HUES48 (cell line): ENCODE results near the gene SLC6A18.

Experiments
- H3K27ac ChIP-seq: one replicate; pipeline ENCODE4 v1.7.0; 2013; ENCODE audit warnings: low read depth, low read length, inconsistent platforms
- H3K27me3 ChIP-seq: 2 replicates; pipeline ENCODE4 v1.6.1; 2013; ENCODE audit warnings: mild to moderate bottlenecking, low read length; ENCODE audit not compliant: control insufficient read depth, insufficient read depth
- H3K36me3 ChIP-seq: 2 replicates; pipeline ENCODE4 v1.6.1; 2013; ENCODE audit warnings: low read length; ENCODE audit not compliant: control insufficient read depth, insufficient read depth
- H3K4me1 ChIP-seq: 2 replicates; pipeline ENCODE4 v1.6.1; 2013; ENCODE audit warnings: mild to moderate bottlenecking, low read length; ENCODE audit not compliant: control insufficient read depth, insufficient read depth
- H3K4me3 ChIP-seq: 2 replicates; pipeline ENCODE4 v1.5.1; 2013; ENCODE audit warnings: mild to moderate bottlenecking, low read depth, low read length
- H3K9ac ChIP-seq: 2 replicates; pipeline ENCODE4 v1.6.1; 2013; ENCODE audit warnings: mild to moderate bottlenecking, low read depth, low read length, moderate library complexity
- H3K9me3 ChIP-seq: 2 replicates; pipeline ENCODE4 v1.6.1; 2013; ENCODE audit warnings: low read length; ENCODE audit not compliant: control insufficient read depth, insufficient read depth

SLC6A18 gene

DNA sequence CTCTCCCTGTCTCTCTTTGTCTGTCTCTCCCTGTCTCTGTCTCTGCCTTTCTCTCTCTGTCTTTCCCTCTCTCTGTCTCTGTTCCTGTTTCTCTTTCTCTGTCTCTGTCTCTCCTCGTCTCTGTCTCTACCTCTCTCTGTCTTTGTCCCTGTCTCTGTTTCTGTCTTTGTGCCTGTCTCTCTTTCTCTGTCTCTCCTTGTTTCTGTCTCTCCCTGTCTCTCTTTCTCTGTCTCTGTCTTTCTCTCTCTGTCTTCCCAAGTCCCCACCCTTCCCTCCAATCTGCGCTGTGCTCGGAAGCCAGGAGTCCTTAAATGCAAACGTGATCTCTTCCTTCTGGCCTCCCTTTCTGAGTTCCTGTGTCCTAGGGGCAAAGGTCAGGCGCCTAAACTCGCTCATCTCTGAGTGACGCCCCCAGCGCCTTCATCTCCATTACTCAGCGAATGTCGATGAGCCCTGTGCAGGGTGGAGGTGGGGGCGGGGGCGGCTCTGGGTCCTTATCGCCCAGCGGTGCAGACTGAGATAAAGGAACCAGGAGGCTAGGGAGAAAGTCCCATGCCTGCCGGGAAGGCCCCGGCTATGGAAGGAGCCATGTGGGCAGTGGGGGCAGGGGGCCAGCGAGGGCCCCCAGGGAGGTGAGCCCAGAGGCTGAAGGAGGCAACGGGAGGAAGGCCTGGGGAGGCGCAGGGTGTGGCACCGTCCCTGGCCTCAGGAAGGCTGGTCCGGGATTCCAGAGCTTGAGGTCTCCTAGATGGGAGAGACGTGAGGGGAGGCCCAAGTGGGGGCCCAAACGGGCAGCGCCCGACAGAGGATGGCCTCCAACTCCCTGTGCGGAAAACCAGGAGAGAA lies 25.3 kb upstream of the SLC6A18 start:
- Histone ChIP-seq H3K27ac (no peak overlapping the region), H3K4me1 (0 out of 2 replicates have a peak, but pooled peaks cover 3% of the 10 kb centered on the region), H3K9ac (no peak overlapping the region)

DNA sequence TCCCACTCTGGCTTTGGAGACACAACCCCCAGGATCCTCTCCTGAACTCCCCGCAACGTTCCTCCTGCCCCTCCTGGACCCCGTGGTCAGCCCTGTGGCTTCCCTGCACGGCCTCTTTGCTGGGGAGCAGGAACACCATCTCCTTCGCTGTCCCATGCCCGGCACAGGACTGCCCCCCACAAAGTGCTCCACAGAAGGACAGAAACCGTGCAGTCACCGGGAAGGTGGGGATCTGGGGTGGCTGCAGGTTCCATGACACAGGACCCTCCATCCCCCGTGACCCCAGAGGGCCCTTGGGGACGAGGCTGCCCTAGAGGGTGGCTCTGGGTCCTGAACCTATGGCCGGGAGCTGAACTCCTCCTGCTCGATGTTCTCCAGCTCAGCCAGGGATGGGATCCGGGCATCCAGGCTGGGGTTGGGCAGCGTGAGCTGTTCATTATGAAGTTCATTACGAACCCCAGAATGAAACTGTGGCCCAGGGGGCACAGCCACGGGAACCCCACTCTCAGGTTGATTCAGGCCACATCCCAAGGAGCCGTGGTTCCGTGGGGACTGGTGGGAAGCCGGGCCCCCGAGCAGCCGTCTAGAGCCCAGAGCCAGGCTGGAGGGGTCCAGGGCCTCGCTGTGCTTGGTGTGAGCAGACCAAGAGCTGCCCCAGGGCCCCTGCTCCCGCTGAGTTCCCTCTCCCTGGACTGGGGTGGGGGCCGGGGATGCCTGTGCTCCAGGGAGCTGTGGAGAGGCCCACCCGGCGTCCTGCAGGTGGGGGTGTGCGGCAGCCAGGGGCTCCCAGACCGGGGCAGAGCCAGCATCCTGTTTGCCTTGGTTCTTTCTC lies 24.5 kb upstream of the SLC6A18 start:
- Histone ChIP-seq H3K9me3 (no peaks in the 10 kb centered on the region), H3K4me3 (no peak overlapping the region), H3K9ac (no peak overlapping the region), H3K4me1 (peaks cover 3% of the 10 kb centered on the region; the same call in 1 of the 2 replicates), H3K27me3 (no peaks in the 10 kb centered on the region; the same call in 1 of the 2 replicates), H3K27ac (no peak overlapping the region), H3K36me3 (no peaks in the 10 kb centered on the region)

More for the DNA sequence above, 25.3 kb upstream of the SLC6A18 start:
- Histone ChIP-seq H3K9me3 (no peaks in the 10 kb centered on the region), H3K4me3 (no peak overlapping the region), H3K27me3 (no peaks in the 10 kb centered on the region; the same call in 1 of the 2 replicates), H3K36me3 (no peaks in the 10 kb centered on the region)

DNA sequence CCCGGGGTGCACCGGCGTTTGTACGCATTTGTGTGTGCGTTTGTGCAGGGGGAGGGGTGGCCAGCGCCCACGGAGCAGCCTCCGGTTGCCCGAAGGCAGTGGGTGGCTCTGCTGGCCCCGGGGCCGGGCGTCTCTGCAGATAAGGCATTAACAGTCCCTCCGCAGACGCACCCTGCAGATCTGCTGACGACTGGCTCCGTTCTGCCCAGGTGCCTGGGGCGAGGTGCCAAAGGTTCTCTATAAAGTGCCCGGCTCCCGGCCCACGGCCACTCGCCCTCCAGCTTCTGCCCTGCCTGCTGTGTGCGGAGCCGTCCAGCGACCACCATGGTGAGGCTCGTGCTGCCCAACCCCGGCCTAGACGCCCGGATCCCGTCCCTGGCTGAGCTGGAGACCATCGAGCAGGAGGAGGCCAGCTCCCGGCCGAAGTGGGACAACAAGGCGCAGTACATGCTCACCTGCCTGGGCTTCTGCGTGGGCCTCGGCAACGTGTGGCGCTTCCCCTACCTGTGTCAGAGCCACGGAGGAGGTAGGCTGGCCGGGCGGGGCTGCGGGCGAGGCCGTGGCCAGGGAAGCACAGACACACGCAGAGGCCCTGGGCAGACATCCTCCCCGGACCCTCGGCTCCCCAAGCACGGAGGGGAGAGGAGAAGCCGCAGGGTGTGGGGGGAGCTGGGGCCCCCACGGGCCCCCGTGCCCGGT lies 23.7 kb upstream of the SLC6A18 start, which contains the start of gene SLC6A19:
SLC6A19 (plus strand) TSS at position 269 of the 699 bp plus-strand sequence; CDS start at position 325, 56 bp downstream.
- H3K36me3 ChIP-seq: no peaks in the 10 kb centered on the region
- no peaks in the 10 kb centered on the region; the same call in 1 of the 2 replicates for H3K27me3 ChIP-seq
- no peak within 1 kb of the TSS for H3K27ac ChIP-seq
- H3K9ac ChIP-seq: no peak within 1 kb of the TSS
- no peak within 1 kb of the TSS for H3K4me3 ChIP-seq
- H3K4me1 ChIP-seq: peaks cover 3% of the 10 kb centered on the region; the same call in 1 of the 2 replicates
- H3K9me3 ChIP-seq: no peaks in the 10 kb centered on the region

DNA sequence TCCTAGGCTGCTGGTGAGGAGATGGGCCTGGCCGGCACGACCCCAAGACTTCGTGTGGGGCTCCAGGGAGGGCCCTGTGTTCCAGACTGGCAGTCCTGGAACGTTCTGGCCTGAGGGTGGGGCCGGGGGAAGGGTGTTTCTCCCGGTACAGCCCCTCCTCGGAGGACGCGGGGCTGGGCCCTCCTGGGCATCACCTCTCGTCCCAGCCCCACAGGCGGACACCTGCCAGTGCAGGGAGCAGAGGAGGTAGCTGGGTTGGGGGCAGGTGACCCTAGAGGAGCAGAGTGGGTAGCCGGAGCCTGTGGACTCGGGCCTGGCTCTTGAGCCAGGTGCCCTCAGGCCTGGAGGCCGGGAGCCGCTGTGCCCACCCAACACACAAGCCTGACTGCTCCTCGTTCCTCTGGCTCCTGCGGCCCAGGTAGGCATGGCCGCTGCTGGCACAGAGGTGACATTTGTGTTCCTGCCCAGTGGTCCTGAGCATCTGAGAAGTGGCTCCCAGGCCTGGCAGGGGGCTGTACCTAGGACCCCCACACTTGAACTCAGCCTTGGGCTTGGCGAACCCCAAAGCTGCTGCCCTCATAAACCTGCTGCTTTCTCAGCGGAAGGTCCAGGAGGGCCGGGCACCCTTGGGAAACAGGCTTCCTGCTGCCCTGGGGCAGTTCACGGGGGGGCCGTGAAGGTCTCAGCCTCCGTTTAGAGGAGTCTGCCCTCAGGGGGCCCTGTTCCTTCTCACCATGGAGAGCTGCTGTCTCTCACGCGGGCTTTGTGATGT lies 23.0 kb upstream of the SLC6A18 start:
- H3K9me3 ChIP-seq: no peaks in the 10 kb centered on the region
- H3K9ac ChIP-seq: no peak overlapping the region
- peaks cover 3% of the 10 kb centered on the region; the same call in 1 of the 2 replicates for H3K4me1 ChIP-seq
- H3K4me3 ChIP-seq: no peak overlapping the region
- H3K27ac ChIP-seq: no peak overlapping the region
- no peaks in the 10 kb centered on the region; the same call in 1 of the 2 replicates for H3K27me3 ChIP-seq
- no peaks in the 10 kb centered on the region for H3K36me3 ChIP-seq

DNA sequence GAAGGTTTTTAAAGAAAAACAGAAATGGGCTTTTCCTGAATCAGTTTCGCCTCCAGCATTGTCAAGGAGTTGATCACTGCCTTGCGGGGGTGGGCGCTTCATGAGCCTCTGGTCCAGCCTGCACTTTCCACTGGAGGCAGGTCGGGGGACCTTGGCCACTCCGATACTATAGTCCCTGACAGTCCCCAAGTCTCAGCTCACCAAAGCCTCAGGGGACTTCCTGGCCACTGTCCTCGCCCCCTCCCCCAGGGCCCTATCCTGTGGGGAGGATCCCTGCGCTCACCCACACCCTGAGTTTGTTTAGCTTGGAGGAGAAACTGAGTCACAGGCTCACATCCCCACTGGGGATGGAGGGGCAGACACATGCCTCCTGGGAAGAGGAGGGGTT lies 22.4 kb upstream of the SLC6A18 start:
- peaks cover 3% of the 10 kb centered on the region; the same call in 1 of the 2 replicates for H3K4me1 ChIP-seq
- no peaks in the 10 kb centered on the region for H3K36me3 ChIP-seq
- H3K4me3 ChIP-seq: no peak overlapping the region
- H3K27me3 ChIP-seq: no peaks in the 10 kb centered on the region; the same call in 1 of the 2 replicates
- no peak overlapping the region for H3K27ac ChIP-seq
- no peaks in the 10 kb centered on the region for H3K9me3 ChIP-seq
- H3K9ac ChIP-seq: no peak overlapping the region

DNA sequence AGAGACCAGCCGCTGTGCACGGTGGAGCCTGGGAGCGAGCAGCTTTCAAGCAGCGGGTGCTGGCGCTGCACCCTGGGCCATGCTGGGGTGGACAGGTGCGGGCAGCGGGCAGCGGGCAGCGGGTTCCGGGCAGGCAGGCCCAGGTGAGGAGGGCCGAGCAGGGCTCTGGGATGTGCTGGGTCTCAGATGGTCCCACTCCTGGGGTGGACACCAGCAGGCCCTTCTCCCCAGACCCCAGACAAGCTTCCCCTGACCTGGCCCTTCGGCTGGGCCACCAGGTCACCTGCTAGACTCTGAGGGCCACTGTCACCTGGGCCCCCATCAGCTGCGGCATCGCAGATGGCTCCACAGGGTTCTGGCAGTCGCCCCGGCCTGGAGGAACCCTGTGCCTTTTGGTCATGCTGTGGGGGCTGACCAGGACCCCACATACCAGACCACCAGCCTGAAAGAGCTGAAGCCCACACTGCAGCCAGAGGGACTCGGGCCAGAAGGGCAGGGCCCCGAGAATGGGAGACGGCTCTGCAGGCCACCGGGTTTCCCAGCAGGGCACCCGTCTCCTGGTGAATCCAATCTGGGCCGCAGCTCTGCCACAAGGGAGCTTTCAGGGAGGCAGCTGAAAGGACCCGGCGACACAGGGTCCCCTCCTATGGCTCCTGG lies 21.7 kb upstream of the SLC6A18 start:
- Histone ChIP-seq H3K4me3 (no peak overlapping the region), H3K4me1 (peaks cover 3% of the 10 kb centered on the region; the same call in 1 of the 2 replicates)

DNA sequence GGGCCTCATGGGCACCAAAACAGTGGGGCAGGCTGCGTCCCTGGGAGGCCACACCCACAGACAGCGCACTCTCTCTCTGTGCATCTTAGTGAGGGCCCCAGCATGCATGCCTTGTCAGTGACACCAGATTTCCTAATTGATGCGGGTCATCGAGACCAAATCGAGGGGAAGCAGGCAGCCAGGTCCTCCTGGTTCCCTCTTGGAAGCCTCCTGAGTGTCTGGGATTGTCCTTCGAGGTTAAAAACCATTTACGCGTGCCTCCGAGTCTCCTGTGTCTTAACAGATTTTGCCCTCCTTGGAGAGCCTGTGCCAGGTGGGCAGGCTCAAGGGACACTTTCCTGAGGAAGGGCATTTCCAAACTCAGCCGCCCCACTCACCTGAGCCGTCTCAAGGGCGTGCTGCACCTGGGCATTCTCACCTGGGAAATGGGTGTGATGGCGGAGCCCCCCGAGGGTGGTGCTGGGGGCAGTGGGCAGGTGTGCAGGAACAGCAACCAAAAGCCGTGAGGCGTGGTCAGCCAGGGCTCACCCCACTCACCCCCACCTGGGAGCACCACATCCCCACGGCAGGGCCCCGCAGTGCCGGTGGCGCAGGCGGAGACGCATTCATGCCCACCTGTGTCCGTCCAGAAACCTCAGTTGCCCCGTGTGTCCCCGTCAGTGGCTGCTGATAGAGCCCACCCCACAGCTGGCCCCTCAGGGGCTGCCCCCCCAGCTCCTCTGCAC lies 21.1 kb upstream of the SLC6A18 start:
- no peaks in the 10 kb centered on the region for H3K9me3 ChIP-seq
- H3K27ac ChIP-seq: no peak overlapping the region
- H3K4me1 ChIP-seq: peaks cover 3% of the 10 kb centered on the region; the same call in 1 of the 2 replicates
- H3K4me3 ChIP-seq: no peak overlapping the region
- no peak overlapping the region for H3K9ac ChIP-seq
- H3K36me3 ChIP-seq: no peaks in the 10 kb centered on the region
- H3K27me3 ChIP-seq: no peaks in the 10 kb centered on the region; the same call in 1 of the 2 replicates

More for the DNA sequence above, 21.7 kb upstream of the SLC6A18 start:
- no peaks in the 10 kb centered on the region for H3K9me3 ChIP-seq
- no peak overlapping the region for H3K27ac ChIP-seq
- no peak overlapping the region for H3K9ac ChIP-seq
- H3K27me3 ChIP-seq: no peaks in the 10 kb centered on the region; the same call in 1 of the 2 replicates
- no peaks in the 10 kb centered on the region for H3K36me3 ChIP-seq

DNA sequence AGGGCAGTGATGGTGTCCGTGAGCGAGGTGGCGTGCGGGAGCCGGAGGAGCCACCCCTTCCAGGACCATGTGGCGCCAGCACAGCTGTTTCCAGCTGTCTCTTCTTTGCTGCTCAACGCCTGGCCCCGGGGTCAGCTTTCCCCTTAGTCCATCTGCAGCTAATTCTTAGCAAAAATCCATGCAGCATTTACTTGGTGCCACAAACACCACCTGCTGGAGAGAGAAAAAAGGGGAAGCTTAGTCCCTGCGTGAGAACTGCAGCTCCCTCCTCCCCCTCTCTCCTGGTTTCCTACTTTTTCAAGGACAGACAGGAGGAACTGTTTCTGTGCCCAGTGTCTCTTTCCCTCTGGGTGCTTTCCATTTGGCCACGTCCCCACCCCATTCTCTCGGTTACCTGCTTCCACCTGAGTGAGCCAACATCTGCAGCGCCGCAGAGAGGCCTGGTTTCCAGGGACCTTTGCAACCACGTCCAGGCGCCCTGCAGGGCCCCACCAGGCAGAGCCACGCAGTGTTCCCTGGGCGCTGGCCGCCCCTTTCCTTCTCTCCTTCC lies 20.4 kb upstream of the SLC6A18 start:
- peaks cover 3% of the 10 kb centered on the region; the same call in 1 of the 2 replicates for H3K4me1 ChIP-seq
- no peak overlapping the region for H3K9ac ChIP-seq
- H3K27me3 ChIP-seq: no peaks in the 10 kb centered on the region

More for the DNA sequence above, 20.4 kb upstream of the SLC6A18 start:
- Histone ChIP-seq H3K27ac (no peak overlapping the region), H3K9me3 (no peaks in the 10 kb centered on the region), H3K4me3 (no peak overlapping the region), H3K36me3 (no peaks in the 10 kb centered on the region)
